DOHH2 (cell line): ENCODE data around the gene HOXC5.

Experiments
- H3F3A ChIP-seq: fragments of 200-600 bp; sonication (generic), shearing (Covaris generic); 2 replicates; pipeline ENCODE4 v1.6.0; 2016; ENCODE audit warnings: antibody characterized with exemption, mild to moderate bottlenecking; ENCODE audit not compliant: control insufficient read depth, insufficient read depth
- H3K27ac ChIP-seq: fragments of 200-600 bp; sonication (generic); 2 replicates; pipeline ENCODE4 v1.5.1; 2014; ENCODE audit warnings: low read depth, mild to moderate bottlenecking, low read length, moderate library complexity
- H3K27me3 ChIP-seq: fragments of 200-600 bp; sonication (generic); 2 replicates; pipeline ENCODE4 v1.6.1; 2014; ENCODE audit warnings: mild to moderate bottlenecking, low read length, mixed read lengths; ENCODE audit not compliant: control insufficient read depth
- H3K36me3 ChIP-seq: fragments of 200-600 bp; sonication (generic); 2 replicates; pipeline ENCODE4 v1.6.1; 2014; ENCODE audit warnings: mild to moderate bottlenecking, low read length, moderate library complexity, mixed read lengths; ENCODE audit not compliant: control insufficient read depth
- H3K4me1 ChIP-seq: fragments of 200-600 bp; sonication (generic); 2 replicates; pipeline ENCODE4 v1.6.1; 2014; ENCODE audit warnings: mild to moderate bottlenecking, low read length, mixed read lengths; ENCODE audit not compliant: control insufficient read depth
- H3K4me2 ChIP-seq: fragments of 200-600 bp; sonication (generic); 2 replicates; pipeline ENCODE4 v1.6.0; 2014; ENCODE audit warnings: mild to moderate bottlenecking, low read length, moderate library complexity
- H3K4me3 ChIP-seq: fragments of 200-600 bp; sonication (generic); 2 replicates; pipeline ENCODE4 v1.5.1; 2014; ENCODE audit warnings: mild to moderate bottlenecking, low read length, mixed read lengths
- H3K79me2 ChIP-seq: fragments of 200-600 bp; sonication (generic); 2 replicates; pipeline ENCODE4 v1.6.1; 2014; ENCODE audit warnings: mild to moderate bottlenecking, low read length, mixed read lengths; ENCODE audit not compliant: control insufficient read depth
- H3K9me2 ChIP-seq: fragments of 200-600 bp; sonication (generic); replicated peaks from 2 replicates; pipeline ENCODE4 v1.6.1; 2014; ENCODE audit warnings: mild to moderate bottlenecking, low read length, mixed read lengths; ENCODE audit not compliant: control insufficient read depth
- H3K9me3 ChIP-seq: fragments of 200-600 bp; sonication (generic); 2 replicates; pipeline ENCODE4 v1.6.1; 2014; ENCODE audit warnings: antibody characterized with exemption, low read length, mixed read lengths; ENCODE audit not compliant: control insufficient read depth, insufficient read depth
- H4K20me1 ChIP-seq: fragments of 200-600 bp; sonication (generic); 2 replicates; pipeline ENCODE4 v1.6.0; 2014; ENCODE audit warnings: low read depth, mild to moderate bottlenecking, antibody characterized with exemption, low read length, moderate library complexity; ENCODE audit not compliant: control insufficient read depth, insufficient read depth
- EZH2phosphoT487 ChIP-seq: fragments of 200-600 bp; sonication (generic); IDR thresholded peaks from 2 replicates; pipeline ENCODE4 v1.6.1; 2017; ENCODE audit warnings: borderline replicate concordance, mild to moderate bottlenecking, antibody characterized with exemption, low read length, moderate library complexity, mixed read lengths
- TF ChIP-seq, protein P1 (sequence below): fragments of 200-600 bp; sonication (generic); IDR thresholded peaks from one replicate; pipeline ENCODE4 v1.5.1; 2014; ENCODE audit warnings: antibody characterized with exemption, mild to moderate bottlenecking, low read depth, low read length; ENCODE audit not compliant: poor library complexity, severe bottlenecking

The HOXC5 gene

GRCh38 chr12:54045868-54046521 is 13.1 kb downstream of the HOXC5 start:
- no peak overlapping the region for H3K4me3 ChIP-seq
- H3F3A ChIP-seq, result peaks cover 2% of the 10 kb centered on the region; the same call in 1 of the 2 replicates
- H3K4me2 ChIP-seq, result no peak overlapping the region
- H3K36me3 ChIP-seq, result no peaks in the 10 kb centered on the region
- H3K9me2 ChIP-seq, result no peaks in the 10 kb centered on the region
- H4K20me1 ChIP-seq, result no peaks in the 10 kb centered on the region
- no peak for TF ChIP-seq EZH2phosphoT487
- TF ChIP-seq, protein P1, sequence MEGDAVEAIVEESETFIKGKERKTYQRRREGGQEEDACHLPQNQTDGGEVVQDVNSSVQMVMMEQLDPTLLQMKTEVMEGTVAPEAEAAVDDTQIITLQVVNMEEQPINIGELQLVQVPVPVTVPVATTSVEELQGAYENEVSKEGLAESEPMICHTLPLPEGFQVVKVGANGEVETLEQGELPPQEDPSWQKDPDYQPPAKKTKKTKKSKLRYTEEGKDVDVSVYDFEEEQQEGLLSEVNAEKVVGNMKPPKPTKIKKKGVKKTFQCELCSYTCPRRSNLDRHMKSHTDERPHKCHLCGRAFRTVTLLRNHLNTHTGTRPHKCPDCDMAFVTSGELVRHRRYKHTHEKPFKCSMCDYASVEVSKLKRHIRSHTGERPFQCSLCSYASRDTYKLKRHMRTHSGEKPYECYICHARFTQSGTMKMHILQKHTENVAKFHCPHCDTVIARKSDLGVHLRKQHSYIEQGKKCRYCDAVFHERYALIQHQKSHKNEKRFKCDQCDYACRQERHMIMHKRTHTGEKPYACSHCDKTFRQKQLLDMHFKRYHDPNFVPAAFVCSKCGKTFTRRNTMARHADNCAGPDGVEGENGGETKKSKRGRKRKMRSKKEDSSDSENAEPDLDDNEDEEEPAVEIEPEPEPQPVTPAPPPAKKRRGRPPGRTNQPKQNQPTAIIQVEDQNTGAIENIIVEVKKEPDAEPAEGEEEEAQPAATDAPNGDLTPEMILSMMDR, result no peak
- H3K9me3 ChIP-seq, result no peaks in the 10 kb centered on the region
- no peaks in the 10 kb centered on the region for H3K79me2 ChIP-seq
- H3K4me1 ChIP-seq, result peaks cover 19% of the 10 kb centered on the region
- peaks cover 30% of the 10 kb centered on the region for H3K27me3 ChIP-seq
- H3K27ac ChIP-seq, result no peak overlapping the region

GRCh38 chr12:54046809-54047159 is 13.9 kb downstream of the HOXC5 start:
- no peaks in the 10 kb centered on the region for H3K36me3 ChIP-seq
- H4K20me1 ChIP-seq, result no peaks in the 10 kb centered on the region
- no peak for TF ChIP-seq EZH2phosphoT487
- TF ChIP-seq, protein P1, result no peak
- peaks cover 2% of the 10 kb centered on the region; the same call in 1 of the 2 replicates for H3F3A ChIP-seq
- no peaks in the 10 kb centered on the region for H3K9me2 ChIP-seq
- no peaks in the 10 kb centered on the region for H3K79me2 ChIP-seq
- no peak overlapping the region for H3K4me2 ChIP-seq
- no peak overlapping the region for H3K27ac ChIP-seq
- peaks cover 27% of the 10 kb centered on the region for H3K4me1 ChIP-seq
- H3K4me3 ChIP-seq, result no peak overlapping the region
- peaks cover 34% of the 10 kb centered on the region for H3K27me3 ChIP-seq
- H3K9me3 ChIP-seq, result no peaks in the 10 kb centered on the region

DNA sequence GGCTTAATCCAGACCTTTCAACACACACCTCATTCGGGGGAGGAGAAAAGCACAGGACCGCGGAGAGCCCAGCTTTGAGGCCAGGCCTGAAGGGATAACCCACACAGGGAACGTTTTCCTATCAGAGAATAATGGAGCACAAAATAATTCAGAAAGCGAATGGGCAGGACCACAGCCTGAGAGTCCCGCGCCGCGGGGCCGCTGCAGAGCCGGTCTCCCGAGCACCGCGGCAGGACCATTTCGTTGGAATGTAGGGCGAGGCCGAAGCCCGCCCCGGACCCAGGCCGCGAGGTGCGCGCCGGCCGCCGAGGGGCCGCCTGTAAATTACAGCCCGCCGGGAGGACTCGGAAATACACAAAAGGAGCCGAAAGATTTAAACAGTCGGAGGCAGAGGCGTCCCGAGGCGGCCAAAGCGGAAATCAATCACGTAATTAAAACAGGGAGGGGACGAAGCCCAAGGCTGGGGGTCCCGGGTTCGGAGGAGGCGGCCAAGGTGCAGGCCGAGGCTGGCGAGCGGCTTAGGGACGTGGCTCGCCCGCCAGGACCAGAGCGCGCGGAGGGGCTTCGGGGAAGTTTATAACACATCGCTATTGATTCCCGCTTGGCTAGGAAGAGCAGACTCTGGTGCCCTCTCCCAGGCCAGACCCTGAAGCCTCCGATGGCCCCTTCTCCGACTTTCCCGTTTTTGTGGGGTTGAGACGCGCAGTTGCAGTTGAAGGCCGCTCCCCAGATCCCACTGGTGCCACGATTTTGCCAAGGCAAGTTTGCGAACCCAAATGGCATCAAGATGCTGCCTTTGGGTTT is 14.5 kb downstream of the HOXC5 start:
- no peaks in the 10 kb centered on the region for H3K9me3 ChIP-seq
- TF ChIP-seq EZH2phosphoT487, result no peak
- TF ChIP-seq, protein P1, result no peak
- H3K79me2 ChIP-seq, result no peaks in the 10 kb centered on the region
- peaks cover 34% of the 10 kb centered on the region for H3K27me3 ChIP-seq
- no peaks in the 10 kb centered on the region for H3K9me2 ChIP-seq
- H4K20me1 ChIP-seq, result no peaks in the 10 kb centered on the region
- no peaks in the 10 kb centered on the region for H3K36me3 ChIP-seq
- no peak overlapping the region for H3K4me2 ChIP-seq
- no peak overlapping the region for H3K4me3 ChIP-seq
- H3F3A ChIP-seq, result peaks cover 8% of the 10 kb centered on the region; the same call in 1 of the 2 replicates
- no peak overlapping the region for H3K27ac ChIP-seq
- peaks cover 32% of the 10 kb centered on the region for H3K4me1 ChIP-seq
